Stimulated activated memory B cell treated with anti-CD40 and anti-IgM and Interleukin-4, amounts not matched to agents 10 μg/mL and 1 μg/mL and 100 μg/mL, for 72 hours (primary cell): ENCODE data around the gene SMAP2.
A peak's percentile ranks its signal among the peaks of the same experiment; 100 is the strongest.

Experiments used
- ATAC-seq: fragments of 150-1000 bp; cut with Tn5 transposase; 2 replicates; pipeline ENCODE4 v1.10.0; 2021
- H3K27ac Mint-ChIP-seq: one replicate; pipeline ENCODE4 v1.8.0; 2022; ENCODE audit warnings: mild to moderate bottlenecking, mixed read lengths
- H3K27me3 Mint-ChIP-seq: one replicate; pipeline ENCODE4 v1.8.0; 2022; ENCODE audit warnings: mixed read lengths
- H3K36me3 Mint-ChIP-seq: one replicate; pipeline ENCODE4 v1.8.0; 2022; ENCODE audit warnings: mixed read lengths
- H3K4me1 Mint-ChIP-seq: one replicate; pipeline ENCODE4 v1.8.0; 2022; ENCODE audit warnings: mixed read lengths
- H3K4me3 Mint-ChIP-seq: one replicate; pipeline ENCODE4 v1.8.0; 2022; ENCODE audit warnings: mild to moderate bottlenecking, moderate library complexity, mixed read lengths
- H3K9me3 Mint-ChIP-seq: one replicate; pipeline ENCODE4 v1.8.0; 2022; ENCODE audit warnings: mixed read lengths

Gene SMAP2

GRCh38 chr1:40393173-40393572 lies 19.6 kb downstream of the SMAP2 start:
- Mint-ChIP-seq H3K27me3 (no peaks in the 10 kb centered on the region), H3K9me3 (no peaks in the 10 kb centered on the region), H3K4me1 (peaks cover 90% of the 10 kb centered on the region), H3K4me3 (peak overlapping the region; percentile 33), H3K27ac (peak overlapping the region; percentile 98), H3K36me3 (peaks cover 38% of the 10 kb centered on the region)
- peak; percentile 54 for ATAC-seq

GRCh38 chr1:40394491-40395172 lies 21.1 kb downstream of the SMAP2 start:
- Mint-ChIP-seq H3K27ac (peak overlapping the region; percentile 98), H3K27me3 (no peaks in the 10 kb centered on the region), H3K4me3 (peak overlapping the region; percentile 49), H3K4me1 (peaks cover 81% of the 10 kb centered on the region), H3K36me3 (peaks cover 26% of the 10 kb centered on the region), H3K9me3 (no peaks in the 10 kb centered on the region)
- peak; percentile 59 for ATAC-seq

- Mint-ChIP-seq H3K9me3 (no peaks in the 10 kb centered on the region), H3K27ac (peak overlapping the region; percentile 98), H3K4me1 (peaks cover 82% of the 10 kb centered on the region), H3K27me3 (no peaks in the 10 kb centered on the region), H3K4me3 (no peak overlapping the region), H3K36me3 (peaks cover 30% of the 10 kb centered on the region)
- ATAC-seq = no peak
Observed at GRCh38 chr1:40395190-40396175, 22.0 kb downstream of the SMAP2 start.

GRCh38 chr1:40396420-40396819 lies 22.9 kb downstream of the SMAP2 start:
- H3K4me1 Mint-ChIP-seq = peaks cover 82% of the 10 kb centered on the region
- H3K9me3 Mint-ChIP-seq = no peaks in the 10 kb centered on the region
- peak overlapping the region; percentile 98 for H3K27ac Mint-ChIP-seq
- ATAC-seq = no peak
- H3K27me3 Mint-ChIP-seq = no peaks in the 10 kb centered on the region
- H3K4me3 Mint-ChIP-seq = no peak overlapping the region
- H3K36me3 Mint-ChIP-seq = peaks cover 25% of the 10 kb centered on the region

GRCh38 chr1:40397258-40397657 lies 23.7 kb downstream of the SMAP2 start:
- ATAC-seq = no peak
- no peaks in the 10 kb centered on the region for H3K9me3 Mint-ChIP-seq
- no peak overlapping the region for H3K4me3 Mint-ChIP-seq
- peaks cover 23% of the 10 kb centered on the region for H3K36me3 Mint-ChIP-seq
- H3K27ac Mint-ChIP-seq = peak overlapping the region; percentile 98
- H3K4me1 Mint-ChIP-seq = peaks cover 82% of the 10 kb centered on the region
- no peaks in the 10 kb centered on the region for H3K27me3 Mint-ChIP-seq

- H3K4me3 Mint-ChIP-seq = peak overlapping the region; percentile 53
- H3K9me3 Mint-ChIP-seq = no peaks in the 10 kb centered on the region
- ATAC-seq = peak; percentile 84
- H3K27ac Mint-ChIP-seq = peak overlapping the region; percentile 80
- H3K4me1 Mint-ChIP-seq = peaks cover 81% of the 10 kb centered on the region
- H3K27me3 Mint-ChIP-seq = no peaks in the 10 kb centered on the region
- peaks cover 17% of the 10 kb centered on the region for H3K36me3 Mint-ChIP-seq
Observed at GRCh38 chr1:40399984-40400704, 26.6 kb downstream of the SMAP2 start.

GRCh38 chr1:40401473-40402201 lies 28.1 kb downstream of the SMAP2 start:
- peaks cover 16% of the 10 kb centered on the region for H3K36me3 Mint-ChIP-seq

GRCh38 chr1:40404670-40405462 lies 31.3 kb downstream of the SMAP2 start:
- peaks cover 29% of the 10 kb centered on the region for H3K36me3 Mint-ChIP-seq
- H3K27me3 Mint-ChIP-seq = no peaks in the 10 kb centered on the region
- peaks cover 69% of the 10 kb centered on the region for H3K4me1 Mint-ChIP-seq
- H3K27ac Mint-ChIP-seq = peak overlapping the region; percentile 61
- ATAC-seq = no peak
- H3K4me3 Mint-ChIP-seq = peak overlapping the region; percentile 64
- no peaks in the 10 kb centered on the region for H3K9me3 Mint-ChIP-seq

More at GRCh38 chr1:40401473-40402201, 28.1 kb downstream of the SMAP2 start:
- Mint-ChIP-seq H3K4me3 (peak overlapping the region; percentile 53), H3K27ac (peak overlapping the region; percentile 80), H3K9me3 (no peaks in the 10 kb centered on the region), H3K4me1 (peaks cover 79% of the 10 kb centered on the region), H3K27me3 (no peaks in the 10 kb centered on the region)
- ATAC-seq = peak; percentile 69

- Mint-ChIP-seq H3K4me1 (peaks cover 59% of the 10 kb centered on the region), H3K9me3 (no peaks in the 10 kb centered on the region), H3K4me3 (no peak overlapping the region), H3K27ac (peak overlapping the region; percentile 37), H3K36me3 (peaks cover 24% of the 10 kb centered on the region), H3K27me3 (no peaks in the 10 kb centered on the region)
- ATAC-seq = no peak
Observed at GRCh38 chr1:40405812-40406211, 32.3 kb downstream of the SMAP2 start.

GRCh38 chr1:40407453-40407852 lies 33.9 kb downstream of the SMAP2 start:
- no peak overlapping the region for H3K27ac Mint-ChIP-seq
- peaks cover 43% of the 10 kb centered on the region for H3K4me1 Mint-ChIP-seq
- H3K27me3 Mint-ChIP-seq = no peaks in the 10 kb centered on the region
- no peak overlapping the region for H3K4me3 Mint-ChIP-seq
- peaks cover 27% of the 10 kb centered on the region for H3K36me3 Mint-ChIP-seq
- H3K9me3 Mint-ChIP-seq = no peaks in the 10 kb centered on the region
- ATAC-seq = no peak

- no peaks in the 10 kb centered on the region for H3K27me3 Mint-ChIP-seq
- ATAC-seq = no peak
- H3K9me3 Mint-ChIP-seq = no peaks in the 10 kb centered on the region
- peaks cover 23% of the 10 kb centered on the region for H3K4me1 Mint-ChIP-seq
- peaks cover 43% of the 10 kb centered on the region for H3K36me3 Mint-ChIP-seq
- no peak overlapping the region for H3K27ac Mint-ChIP-seq
- no peak overlapping the region for H3K4me3 Mint-ChIP-seq
Observed at GRCh38 chr1:40409467-40409866, 35.9 kb downstream of the SMAP2 start.

- H3K27me3 Mint-ChIP-seq = no peaks in the 10 kb centered on the region
- H3K27ac Mint-ChIP-seq = no peak overlapping the region
- no peak for ATAC-seq
- no peak overlapping the region for H3K4me3 Mint-ChIP-seq
- H3K36me3 Mint-ChIP-seq = peaks cover 61% of the 10 kb centered on the region
- peaks cover 9% of the 10 kb centered on the region for H3K4me1 Mint-ChIP-seq
- no peaks in the 10 kb centered on the region for H3K9me3 Mint-ChIP-seq
Observed at GRCh38 chr1:40411294-40411693, 37.8 kb downstream of the SMAP2 start.

- H3K27me3 Mint-ChIP-seq = no peaks in the 10 kb centered on the region
- no peaks in the 10 kb centered on the region for H3K9me3 Mint-ChIP-seq
- ATAC-seq = no peak
- no peak overlapping the region for H3K27ac Mint-ChIP-seq
- peaks cover 67% of the 10 kb centered on the region for H3K36me3 Mint-ChIP-seq
- no peak overlapping the region for H3K4me3 Mint-ChIP-seq
- peaks cover 6% of the 10 kb centered on the region for H3K4me1 Mint-ChIP-seq
Observed at GRCh38 chr1:40411843-40412242, 38.3 kb downstream of the SMAP2 start.
